GM12878 (cell line): ENCODE results near the gene AKAP8.

ENCODE experiments used
- ATF3 ChIP-seq: IDR thresholded peaks from 2 replicates; pipeline ENCODE4 v1.6.1; 2011; ENCODE audit warnings: low read depth, mild to moderate bottlenecking, low read length, moderate library complexity, borderline replicate concordance; ENCODE audit errors: extremely low read depth
- CTCF ChIP-seq, 3 experiments: IDR thresholded peaks in 2 of 3; conservative IDR thresholded peaks in 1 of 3; 2 replicates each; pipeline ENCODE4 v1.5.1; 2011; ENCODE audit warnings: low read depth in 3 of 3, low read length in 3 of 3, mild to moderate bottlenecking in 3 of 3, control low read depth in 2 of 3, moderate library complexity in 2 of 3, inconsistent platforms in 1 of 3, mixed read lengths in 1 of 3; ENCODE audit not compliant: control insufficient read depth in 2 of 3, insufficient read depth in 1 of 3; ENCODE audit errors: extremely low read depth in 1 of 3
- ETV6 ChIP-seq, 2 experiments: fragments of 450-650 bp in 1 of 2; IDR thresholded peaks in 1 of 2; conservative IDR thresholded peaks in 1 of 2; 2 replicates each; pipeline ENCODE4 v1.6.1; 2014; ENCODE audit warnings: antibody characterized with exemption in 1 of 2, borderline replicate concordance in 1 of 2, low read depth in 1 of 2, mild to moderate bottlenecking in 1 of 2, moderate library complexity in 1 of 2
- NBN ChIP-seq: fragments of 450-650 bp; IDR thresholded peaks from 2 replicates; pipeline ENCODE4 v1.6.1; 2016
- NFYB ChIP-seq: IDR thresholded peaks from 2 replicates; pipeline ENCODE4 v1.6.1; 2011; ENCODE audit warnings: low read depth, mild to moderate bottlenecking, low read length, improper control_type of control experiment, moderate library complexity; ENCODE audit not compliant: insufficient read depth
- POLR2A ChIP-seq: IDR thresholded peaks from 2 replicates; pipeline ENCODE4 v1.6.1; 2011; ENCODE audit warnings: low read depth, mild to moderate bottlenecking, low read length
- SMAD5 ChIP-seq: IDR thresholded peaks from 2 replicates; pipeline ENCODE4 v1.6.1; 2016; ENCODE audit warnings: antibody characterized with exemption, low read depth

DNA sequence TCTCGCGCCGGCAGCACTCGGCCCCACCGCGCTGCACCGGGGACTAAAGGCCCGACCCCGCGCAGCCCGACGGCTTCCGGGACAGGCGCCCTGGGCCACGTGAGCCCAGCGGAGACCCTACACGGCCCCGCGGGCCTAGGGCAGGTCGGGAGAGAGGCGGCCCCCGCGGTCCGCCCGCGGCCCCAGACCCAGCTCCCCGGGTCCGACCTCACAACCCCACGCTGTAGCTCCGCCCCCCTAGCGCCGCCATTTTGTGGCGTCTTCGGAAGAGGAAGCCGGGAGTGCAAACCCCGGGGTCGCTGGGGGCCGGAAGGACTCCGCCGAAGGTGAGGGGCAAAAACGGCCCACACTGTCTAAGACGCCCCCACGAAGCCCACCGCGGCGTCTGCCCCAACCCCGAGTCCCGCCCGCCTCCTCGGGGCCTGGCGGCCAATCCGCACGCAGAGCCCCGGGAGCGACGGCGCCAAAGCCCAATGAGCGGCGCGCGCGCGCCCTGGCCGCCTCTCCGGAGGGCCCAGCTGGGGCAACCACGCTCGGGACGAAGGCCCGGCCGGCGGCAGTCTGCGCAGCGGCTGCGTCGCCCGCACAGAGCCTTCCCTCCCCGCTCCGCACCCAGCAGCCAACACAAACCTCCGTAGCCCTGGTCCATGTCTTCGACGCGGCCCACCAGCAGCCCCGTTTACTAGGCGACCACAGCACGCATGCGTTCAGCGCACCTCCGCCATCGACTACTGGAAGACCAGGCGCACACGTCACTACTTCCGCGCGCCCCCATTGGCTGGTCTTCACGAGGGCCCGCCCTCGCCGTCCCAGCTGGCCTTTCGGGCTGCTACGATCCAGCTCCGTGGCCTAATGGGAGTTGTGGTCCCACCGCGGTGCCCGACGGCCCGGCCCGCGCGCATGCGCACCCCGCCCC lies at the start of gene AKAP8:
- TF ChIP-seq ETV6 (conservative IDR thresholded peaks at IDR 0.05 in 1 of 2, IDR thresholded peaks at IDR 0.05 in 1 of 2; ENCODE audit: borderline replicate concordance in 1 of 2, low read depth in 1 of 2) (no peak), NFYB (peak; percentile 99), CTCF (IDR thresholded peaks at IDR 0.05 in 2 of 3, conservative IDR thresholded peaks at IDR 0.05 in 1 of 3; ENCODE audit: control insufficient read depth in 2 of 3, extremely low read depth in 1 of 3, insufficient read depth in 1 of 3, low read depth in 3 of 3, low read length in 3 of 3) (no peak), POLR2A (peak; percentile 90), ATF3 (no peak), SMAD5 (0 out of 2 replicates have a peak, but pooled peaks have one; percentile 26), NBN (no peak)
